ENCODE data around the gene REV3L. TPM values are rescaled to one million over a fixed set of nuclear protein-coding genes. Genes with fewer than 3 reads are reported as not detected.

REV3L gene
- total and polyA plus RNA-seq, 2 of the 8 experiments (the other 6 are each of a cell fraction or from before 2014, with no cell fraction given), result 2.1 to 6.6 TPM

DNA sequence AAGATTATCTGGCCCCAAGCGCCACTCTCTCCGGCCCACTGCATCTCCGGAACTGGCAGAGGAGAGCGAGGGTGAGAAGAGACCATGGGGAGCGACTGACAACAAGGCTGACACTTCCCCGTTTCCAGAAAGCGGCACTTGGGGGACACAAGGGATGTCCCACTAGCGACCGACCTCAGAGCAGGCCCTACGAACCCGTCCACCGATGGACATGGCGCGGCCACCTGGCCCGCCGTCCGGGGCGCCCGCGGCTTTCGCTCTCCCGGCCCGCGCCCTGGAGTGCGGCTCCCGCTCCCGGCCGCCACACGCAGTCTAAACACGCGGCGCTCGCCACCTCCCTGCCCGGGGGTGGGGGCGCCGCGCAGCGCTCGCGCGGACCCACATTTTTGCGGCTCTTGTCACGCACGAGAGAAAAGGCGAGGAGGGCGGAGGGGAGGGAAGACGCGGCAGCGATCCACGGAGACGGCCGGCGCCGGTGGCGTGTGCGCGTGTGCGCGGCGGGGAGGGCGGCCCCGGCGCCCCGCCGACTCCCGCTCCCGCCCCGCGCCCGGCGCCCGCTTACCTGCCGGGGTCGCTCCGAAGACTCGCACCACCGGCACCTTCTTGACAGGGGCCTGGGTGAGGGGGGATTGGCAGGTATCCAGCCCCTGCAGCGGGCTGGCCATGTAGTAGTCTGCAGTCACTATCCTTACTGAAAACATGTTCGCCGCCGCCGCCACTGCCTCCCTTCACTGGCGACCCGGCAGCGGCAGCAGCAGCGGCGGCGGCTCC is 645 bp downstream of the REV3L start:
- CTCF ChIA-PET (ENCODE audit: partially characterized antibody), result interaction anchor here (0.6 kb wide), 1 partner anchor 128 kb away, joined by 3 read pairs; no protein-coding TSS in a partner anchor
- no peak overlapping the region; the same call in 1 of the 2 replicates for H2AFZ ChIP-seq (ENCODE audit: low read length)
- H3K79me2 ChIP-seq (ENCODE audit: control insufficient read depth in 1 of 2, insufficient read depth in 2 of 2, low read length in 2 of 2), result peaks cover 5 to 35% of the 10 kb centered on the region in 2 experiments

More for the DNA sequence above, 645 bp downstream of the REV3L start:
- Histone ChIP-seq H3K27me3 (replicated peaks in 1 of 4; ENCODE audit: control insufficient read depth in 3 of 4, extremely low read depth in 1 of 4, insufficient read depth in 3 of 4, low read length in 3 of 4) (peaks cover 22 to 42% (median 32%) of the 10 kb centered on the region in 4 experiments), H3K56ac (replicated peaks; ENCODE audit: insufficient read length, low read depth, low read length) (no peak overlapping the region), H2BK120ac (replicated peaks; ENCODE audit: low read depth, low read length) (no peak overlapping the region), H3K27ac (ENCODE audit: low read depth, low read length) (no peak overlapping the region; the same call in 1 of the 2 replicates), H3K4me3 (ENCODE audit: extremely low read depth in 1 of 4, insufficient read depth in 2 of 4, low read depth in 3 of 4, low read length in 4 of 4) (peak overlapping the region; percentile 72 to 88 (median 84)), H3K9ac (replicated peaks in 1 of 4; ENCODE audit: extremely low read depth in 1 of 4, low read depth in 3 of 4, low read length in 3 of 4) (peak overlapping the region; percentile 42 to 94 (median 88); a peak in 6 of 7 replicates), H3K9me3 (ENCODE audit: insufficient read depth in 2 of 2, low read depth in 1 of 2, low read length in 1 of 2) (no peaks in the 10 kb centered on the region; a peak in 1 of 4 replicates), H4K91ac (replicated peaks; ENCODE audit: insufficient read length, low read length) (no peak overlapping the region), H2BK15ac (ENCODE audit: low read length) (no peak overlapping the region), H2BK12ac (ENCODE audit: low read depth, low read length) (no peak overlapping the region), H4K20me1 (replicated peaks in 1 of 2; ENCODE audit: control insufficient read depth in 1 of 2, insufficient read depth in 2 of 2, low read length in 2 of 2) (peaks cover 20 to 24% of the 10 kb centered on the region in 2 experiments), H3K23me2 (ENCODE audit: low read depth, low read length) (peaks cover 9% of the 10 kb centered on the region), H2AK5ac (ENCODE audit: low read depth, low read length) (no peak overlapping the region), H4K8ac (ENCODE audit: extremely low read depth, insufficient read depth, low read length) (no peak overlapping the region), H3K4ac (replicated peaks; ENCODE audit: insufficient read length, low read depth, low read length) (no peak overlapping the region), H2BK20ac (ENCODE audit: low read length) (no peak overlapping the region), H3K23ac (ENCODE audit: insufficient read length) (no peak overlapping the region), H4K5ac (ENCODE audit: insufficient read length, low read depth, low read length) (no peak overlapping the region), H3K79me1 (ENCODE audit: low read depth, low read length) (peaks cover 3% of the 10 kb centered on the region), H3K36me3 (ENCODE audit: control insufficient read depth in 2 of 4, insufficient read depth in 4 of 4, low read length in 3 of 4) (peaks cover 0 to 6% (median 0%) of the 10 kb centered on the region in 4 experiments; a peak in 2 of 8 replicates), H3K14ac (ENCODE audit: insufficient read length) (no peak overlapping the region), H2BK5ac (ENCODE audit: low read depth, low read length) (peak overlapping the region; percentile 61; the same call in 1 of the 2 replicates), H3K4me2 (ENCODE audit: insufficient read depth in 1 of 2, low read depth in 2 of 2, low read length in 2 of 2) (peak overlapping the region; percentile 96 to 97), H3K18ac (ENCODE audit: extremely low read depth, low read length) (no peak overlapping the region; the same call in 1 of the 2 replicates), H3K4me1 (replicated peaks in 1 of 4; ENCODE audit: control insufficient read depth in 3 of 4, insufficient read depth in 4 of 4, low read length in 3 of 4) (peaks cover 0 to 12% (median 5%) of the 10 kb centered on the region in 4 experiments; a peak in 4 of 7 replicates)
- TF ChIP-seq KDM4A (IDR thresholded peaks at IDR 0.05; ENCODE audit: low read depth, low read length, severe bottlenecking), result peak; percentile 67
- no peak for TF ChIP-seq JUN (IDR thresholded peaks at IDR 0.05; ENCODE audit: low read depth, low read length)
- TF ChIP-seq HDAC2 (IDR thresholded peaks at IDR 0.05; ENCODE audit: borderline replicate concordance in 1 of 2, low read depth in 2 of 2, low read length in 2 of 2), result peak in 1 of 2 experiments; percentile 18; a peak in 1 of 4 replicates
- TF ChIP-seq SAP30 (IDR thresholded peaks at IDR 0.05; ENCODE audit: insufficient read depth, insufficient replicate concordance, low read length), result peak; percentile 45
- no peak for TF ChIP-seq EZH2 (IDR thresholded peaks at IDR 0.05; ENCODE audit: low read depth, low read length, severe bottlenecking)
- TF ChIP-seq EGR1 (IDR thresholded peaks at IDR 0.05; ENCODE audit: borderline replicate concordance, low read depth, low read length), result no peak
- no peak for TF ChIP-seq RXRA (IDR thresholded peaks at IDR 0.05; ENCODE audit: insufficient read depth, low read depth, low read length)
- peak in 1 of 2 experiments; percentile 22; a peak in 1 of 4 replicates for TF ChIP-seq SIN3A (conservative IDR thresholded peaks at IDR 0.05 in 1 of 2, IDR thresholded peaks at IDR 0.05 in 1 of 2; ENCODE audit: low read depth in 1 of 2, low read length in 2 of 2)
- 1% methylated on average over 25 of the region's 88 CpGs; no CpG with 5 or more reads in 1 of the 2 experiments for WGBS, 2 experiments (ENCODE audit: extremely low coverage in 1 of 2, insufficient coverage in 1 of 2, insufficient read length in 1 of 2, insufficient replicate concordance in 2 of 2, low coverage in 1 of 2, low lambda C conversion rate in 2 of 2, missing lambda C conversion rate in 1 of 2)
- no peak for FAIRE-seq
- DNase-seq (ENCODE audit: low read depth in 1 of 2, low spot score in 2 of 2), result no peak
- POLR2A ChIA-PET (ENCODE audit: partially characterized antibody), result interaction anchor here (0.6 to 2.4 kb wide), 13 partner anchors 9 to 223 kb away, joined by 3 to 8 read pairs (median 4); a partner anchor contains a TSS

Data from H1 (cell line).